ENCODE data around the gene NOL9.

NOL9 gene

GRCh38 chr1:6580119-6580592 is 25.8 kb upstream of the NOL9 start:
- no peak for TF ChIP-seq CTCF (IDR thresholded peaks at IDR 0.05; ENCODE audit: extremely low read depth, insufficient read depth, missing control alignments)
- in situ Hi-C loops (cut with MboI; ENCODE audit: low pct_unique_long_range_greater_than_20kb, low sequenced_read_pairs, unreplicated experiment), result no loop called here
- peak; percentile 40 for DNase-seq (ENCODE audit: low spot score)

DNA sequence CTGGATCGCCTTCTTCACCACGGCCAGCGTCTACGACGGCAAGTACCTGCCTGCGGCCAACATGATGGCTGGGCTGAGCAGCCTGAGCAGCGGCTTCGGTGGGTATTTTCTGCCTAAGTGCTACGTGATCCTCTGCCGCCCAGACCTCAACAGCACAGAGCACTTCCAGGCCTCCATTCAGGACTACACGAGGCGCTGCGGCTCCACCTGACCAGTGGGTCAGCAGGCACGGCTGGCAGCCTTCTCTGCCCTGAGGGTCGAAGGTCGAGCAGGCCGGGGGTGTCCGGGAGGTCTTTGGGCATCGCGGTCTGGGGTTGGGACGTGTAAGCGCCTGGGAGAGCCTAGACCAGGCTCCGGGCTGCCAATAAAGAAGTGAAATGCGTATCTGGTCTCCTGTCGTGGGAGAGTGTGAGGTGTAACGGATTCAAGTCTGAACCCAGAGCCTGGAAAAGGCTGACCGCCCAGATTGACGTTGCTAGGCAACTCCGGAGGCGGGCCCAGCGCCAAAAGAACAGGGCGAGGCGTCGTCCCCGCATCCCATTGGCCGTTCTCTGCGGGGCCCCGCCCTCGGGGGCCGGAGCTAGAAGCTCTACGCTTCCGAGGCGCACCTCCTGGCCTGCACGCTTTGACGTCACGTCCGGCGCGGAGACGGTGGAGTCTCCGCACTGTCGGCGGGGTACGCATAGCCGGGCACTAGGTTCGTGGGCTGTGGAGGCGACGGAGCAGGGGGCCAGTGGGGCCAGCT is 25.2 kb upstream of the NOL9 start, which contains the start of gene ZBTB48:
ZBTB48 (plus strand) TSS at position 621 of the 745 bp plus-strand sequence. CDS start 616 bp downstream, outside the sequence.
- in situ Hi-C loops (cut with MboI; ENCODE audit: low pct_unique_long_range_greater_than_20kb, low sequenced_read_pairs, unreplicated experiment), result no loop called here
- TF ChIP-seq CTCF (IDR thresholded peaks at IDR 0.05; ENCODE audit: extremely low read depth, insufficient read depth, missing control alignments), result no peak
- peak; percentile 100 for DNase-seq (ENCODE audit: low spot score)

GRCh38 chr1:6578624-6579373 is 24.5 kb upstream of the NOL9 start:
- no peak for TF ChIP-seq CTCF (IDR thresholded peaks at IDR 0.05; ENCODE audit: extremely low read depth, insufficient read depth, missing control alignments)
- in situ Hi-C loops (cut with MboI; ENCODE audit: low pct_unique_long_range_greater_than_20kb, low sequenced_read_pairs, unreplicated experiment), result no loop called here
- no peak for DNase-seq (ENCODE audit: low spot score)

GRCh38 chr1:6577831-6578525 is 23.7 kb upstream of the NOL9 start:
- TF ChIP-seq CTCF (IDR thresholded peaks at IDR 0.05; ENCODE audit: extremely low read depth, insufficient read depth, missing control alignments), result no peak
- no peak for DNase-seq (ENCODE audit: low spot score)
- in situ Hi-C loops (cut with MboI; ENCODE audit: low pct_unique_long_range_greater_than_20kb, low sequenced_read_pairs, unreplicated experiment), result no loop called here

- in situ Hi-C loops (cut with MboI; ENCODE audit: low pct_unique_long_range_greater_than_20kb, low sequenced_read_pairs, unreplicated experiment), result no loop called here
- no peak for DNase-seq (ENCODE audit: low spot score)
- TF ChIP-seq CTCF (IDR thresholded peaks at IDR 0.05; ENCODE audit: extremely low read depth, insufficient read depth, missing control alignments), result no peak
These were observed 20.5 kb upstream of the NOL9 start for GRCh38 chr1:6574818-6575217.

DNA sequence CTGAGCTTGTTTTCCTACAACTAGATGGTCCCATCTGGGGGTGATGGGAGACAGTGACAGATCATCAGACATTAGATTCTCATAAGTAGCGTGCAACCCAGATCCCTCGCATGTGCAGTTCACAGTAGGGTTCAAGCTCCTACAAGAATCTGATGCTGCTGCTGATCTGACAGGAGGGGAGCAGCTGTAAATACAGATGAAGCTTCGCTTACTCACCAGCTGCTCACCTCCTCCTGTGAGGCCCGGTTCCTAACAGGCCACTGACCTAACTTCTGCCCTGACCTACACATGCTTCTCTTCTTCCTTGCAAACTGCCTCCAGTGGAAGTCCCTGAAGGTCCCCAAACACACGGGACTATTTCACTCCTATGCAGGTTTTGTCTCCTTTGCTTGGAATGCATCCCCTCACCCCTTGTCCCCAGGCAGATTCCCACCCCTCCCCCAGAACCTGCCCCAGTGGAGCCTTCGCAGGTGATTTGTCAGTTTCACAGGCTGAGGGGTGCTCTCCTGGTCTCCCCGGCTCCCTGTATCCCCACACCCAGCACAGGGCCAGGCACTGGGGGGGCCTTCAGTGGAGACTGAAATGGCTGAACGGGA is 19.8 kb upstream of the NOL9 start:
- in situ Hi-C loops (cut with MboI; ENCODE audit: low pct_unique_long_range_greater_than_20kb, low sequenced_read_pairs, unreplicated experiment), result no loop called here
- DNase-seq (ENCODE audit: low spot score), result no peak
- no peak for TF ChIP-seq CTCF (IDR thresholded peaks at IDR 0.05; ENCODE audit: extremely low read depth, insufficient read depth, missing control alignments)

Data from GM13977 (cell line).